Breast epithelium (tissue), 3 donors: ENCODE results near the gene CD55.

Experiments
- POLR2A ChIP-seq: fragments of 450-650 bp; IDR thresholded peaks from one replicate; pipeline ENCODE4 v1.6.1; 2016; ENCODE audit warnings: antibody characterized with exemption, mild to moderate bottlenecking, moderate library complexity
- POLR2AphosphoS5 ChIP-seq, 3 donors: sonication (generic); formaldehyde crosslinking; IDR thresholded peaks; one replicate each; pipeline ENCODE4 v1.6.1; 2017; ENCODE audit warnings: antibody characterized with exemption in 3 of 3
- TF ChIP-seq, protein P1 (sequence below), 3 donors: fragments of 450-650 bp; IDR thresholded peaks; one replicate each; pipeline ENCODE4 v1.5.1; 2016 to 2017; ENCODE audit warnings: antibody characterized with exemption in 3 of 3, mild to moderate bottlenecking in 3 of 3, moderate library complexity in 3 of 3

DNA sequence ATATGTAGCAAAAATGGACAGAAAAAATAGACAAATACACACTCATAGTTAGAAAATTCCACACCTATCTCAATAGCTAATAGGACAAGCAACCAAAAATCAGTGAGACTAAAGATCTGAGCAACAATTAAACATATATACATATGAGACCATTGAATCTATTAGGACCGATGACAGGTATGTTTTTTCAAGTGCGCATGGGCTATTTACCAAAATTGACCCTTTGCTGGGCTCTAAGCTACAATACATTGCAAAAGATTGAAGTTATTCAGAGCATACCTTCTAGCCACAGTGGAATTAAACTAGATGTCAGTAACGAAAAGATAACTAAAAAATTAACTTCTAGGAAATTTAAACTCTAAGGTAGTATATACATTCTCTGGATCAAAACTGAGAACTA lies 13.7 kb downstream of the CD55 start:
- TF ChIP-seq, protein P1, sequence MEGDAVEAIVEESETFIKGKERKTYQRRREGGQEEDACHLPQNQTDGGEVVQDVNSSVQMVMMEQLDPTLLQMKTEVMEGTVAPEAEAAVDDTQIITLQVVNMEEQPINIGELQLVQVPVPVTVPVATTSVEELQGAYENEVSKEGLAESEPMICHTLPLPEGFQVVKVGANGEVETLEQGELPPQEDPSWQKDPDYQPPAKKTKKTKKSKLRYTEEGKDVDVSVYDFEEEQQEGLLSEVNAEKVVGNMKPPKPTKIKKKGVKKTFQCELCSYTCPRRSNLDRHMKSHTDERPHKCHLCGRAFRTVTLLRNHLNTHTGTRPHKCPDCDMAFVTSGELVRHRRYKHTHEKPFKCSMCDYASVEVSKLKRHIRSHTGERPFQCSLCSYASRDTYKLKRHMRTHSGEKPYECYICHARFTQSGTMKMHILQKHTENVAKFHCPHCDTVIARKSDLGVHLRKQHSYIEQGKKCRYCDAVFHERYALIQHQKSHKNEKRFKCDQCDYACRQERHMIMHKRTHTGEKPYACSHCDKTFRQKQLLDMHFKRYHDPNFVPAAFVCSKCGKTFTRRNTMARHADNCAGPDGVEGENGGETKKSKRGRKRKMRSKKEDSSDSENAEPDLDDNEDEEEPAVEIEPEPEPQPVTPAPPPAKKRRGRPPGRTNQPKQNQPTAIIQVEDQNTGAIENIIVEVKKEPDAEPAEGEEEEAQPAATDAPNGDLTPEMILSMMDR (IDR thresholded peaks at IDR 0.05): no peak
- TF ChIP-seq POLR2AphosphoS5 (IDR thresholded peaks at IDR 0.05) (no peak), POLR2A (no peak)
